COLO668 (cell line): Measurements from ENCODE around the gene CSTA.

Experiments used
- DNase-seq: peaks from one replicate; lab custom pipeline; 2025; ENCODE audit not compliant: unreplicated experiment; lab: John Stamatoyannopoulos, UW

Gene CSTA

GRCh38 chr3:122324871-122325323, at the start of gene CSTA:
Gene CSTA, plus strand, starts transcription at chr3:122325248. Its CDS starts 45 bp downstream, at chr3:122325293.
- no peak for DNase-seq

- no peak for DNase-seq
Observed at GRCh38 chr3:122281891-122282290, 43.2 kb upstream of the CSTA start.

GRCh38 chr3:122283796-122284445, 41.1 kb upstream of the CSTA start:
- DNase-seq = no peak

GRCh38 chr3:122284486-122284885, 40.6 kb upstream of the CSTA start:
- DNase-seq = no peak

GRCh38 chr3:122294359-122294758, 30.7 kb upstream of the CSTA start:
- no peak for DNase-seq

- DNase-seq = no peak
Observed at GRCh38 chr3:122295266-122296062, 29.6 kb upstream of the CSTA start.

GRCh38 chr3:122298239-122298638, 26.8 kb upstream of the CSTA start:
- DNase-seq = no peak

- DNase-seq = no peak
Observed at GRCh38 chr3:122299215-122299614, 25.8 kb upstream of the CSTA start.

GRCh38 chr3:122299872-122300460, 25.1 kb upstream of the CSTA start:
- DNase-seq = peak; percentile 7

- no peak for DNase-seq
Observed at GRCh38 chr3:122301063-122301462, 24.0 kb upstream of the CSTA start.

GRCh38 chr3:122305818-122306621, 19.0 kb upstream of the CSTA start:
- no peak for DNase-seq

GRCh38 chr3:122306622-122306953, 18.5 kb upstream of the CSTA start:
- DNase-seq = no peak

- DNase-seq = no peak
Observed at GRCh38 chr3:122307094-122307687, 17.9 kb upstream of the CSTA start.

GRCh38 chr3:122307976-122308375, 17.1 kb upstream of the CSTA start:
- no peak for DNase-seq

GRCh38 chr3:122310361-122310760, 14.7 kb upstream of the CSTA start:
- DNase-seq = no peak

GRCh38 chr3:122312826-122313225, 12.2 kb upstream of the CSTA start:
- no peak for DNase-seq

- no peak for DNase-seq
Observed at GRCh38 chr3:122313281-122313680, 11.8 kb upstream of the CSTA start.

GRCh38 chr3:122314228-122314876, 10.7 kb upstream of the CSTA start:
- DNase-seq = no peak

GRCh38 chr3:122315619-122316018, 9.4 kb upstream of the CSTA start:
- no peak for DNase-seq

GRCh38 chr3:122316368-122316767, 8.7 kb upstream of the CSTA start:
- no peak for DNase-seq
